NCI-H187 treated with DMSO at 0.1 percent for 48 hours (cell line): Measurements from ENCODE around the gene FGF4.

Source experiments
- DNase-seq: peaks from one replicate; lab custom pipeline; 2025; lab: John Stamatoyannopoulos, UW

The FGF4 gene

DNA sequence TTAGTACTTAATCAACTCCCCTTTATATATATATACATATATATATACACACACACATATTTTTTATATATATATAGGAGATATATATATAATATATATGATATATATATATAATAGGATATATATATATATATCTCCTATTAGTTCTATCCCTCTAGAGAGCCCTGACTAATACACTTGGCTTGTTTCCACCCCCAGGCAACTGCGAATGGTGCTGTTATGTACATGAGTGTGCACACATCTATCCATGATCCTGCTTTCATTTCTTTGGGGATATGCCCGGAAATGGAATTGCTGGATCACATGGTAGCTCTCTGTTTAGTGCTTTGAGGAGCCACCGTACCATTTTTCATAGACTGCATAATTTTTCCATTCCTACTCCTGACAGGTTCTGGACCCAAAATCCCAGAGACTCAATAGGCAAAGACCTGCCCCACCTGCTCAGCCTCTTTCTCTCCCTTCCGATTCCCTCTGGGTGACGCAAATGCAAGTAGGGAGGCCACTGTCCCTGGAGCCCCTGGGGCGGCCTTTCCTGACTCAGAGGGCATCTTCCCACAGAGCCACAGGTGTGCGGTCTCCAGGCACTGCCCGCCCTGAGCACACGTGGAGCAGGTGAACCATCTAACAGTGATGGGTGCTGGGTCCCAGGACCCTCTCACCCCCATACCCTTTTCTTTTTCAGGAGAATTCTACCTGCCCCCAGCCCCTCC, 32.1 kb upstream of the FGF4 start:
- DNase-seq = no peak

DNA sequence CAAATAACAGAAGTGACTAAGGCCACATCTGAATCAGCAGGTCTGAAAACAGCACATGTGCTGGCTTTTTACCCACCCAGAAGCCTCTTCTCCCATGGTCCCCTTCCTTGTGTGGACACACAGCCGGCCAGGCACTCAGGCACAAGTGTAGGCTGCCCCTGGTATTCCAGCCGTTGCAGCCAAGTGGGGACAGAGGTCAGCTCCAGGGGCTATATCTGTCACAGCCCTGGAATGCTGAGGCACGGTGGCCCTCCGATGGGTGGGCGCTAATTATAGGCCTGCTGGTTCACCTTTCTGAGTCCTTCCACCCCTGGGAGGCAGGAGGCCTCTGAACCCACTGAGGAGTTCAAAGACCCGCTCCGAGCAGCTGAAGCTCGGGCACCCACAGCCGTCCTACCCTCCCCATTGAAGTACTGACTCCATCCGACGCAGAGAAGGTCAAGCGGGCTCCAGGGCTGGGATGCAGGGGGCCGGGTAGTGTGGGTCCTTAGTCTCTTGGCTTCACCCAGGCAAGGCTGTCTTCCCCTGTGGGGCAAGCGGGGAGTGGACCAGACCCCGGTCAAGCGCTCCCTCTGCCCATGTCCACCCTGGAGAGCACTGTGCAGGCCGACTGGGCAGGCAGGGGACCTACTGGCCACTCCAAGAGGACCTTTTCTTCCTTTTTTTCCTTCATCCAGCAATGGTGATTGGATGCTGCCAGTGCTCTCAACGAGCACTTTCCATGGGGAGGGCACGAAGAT, 29.8 kb upstream of the FGF4 start:
- no peak for DNase-seq

DNA sequence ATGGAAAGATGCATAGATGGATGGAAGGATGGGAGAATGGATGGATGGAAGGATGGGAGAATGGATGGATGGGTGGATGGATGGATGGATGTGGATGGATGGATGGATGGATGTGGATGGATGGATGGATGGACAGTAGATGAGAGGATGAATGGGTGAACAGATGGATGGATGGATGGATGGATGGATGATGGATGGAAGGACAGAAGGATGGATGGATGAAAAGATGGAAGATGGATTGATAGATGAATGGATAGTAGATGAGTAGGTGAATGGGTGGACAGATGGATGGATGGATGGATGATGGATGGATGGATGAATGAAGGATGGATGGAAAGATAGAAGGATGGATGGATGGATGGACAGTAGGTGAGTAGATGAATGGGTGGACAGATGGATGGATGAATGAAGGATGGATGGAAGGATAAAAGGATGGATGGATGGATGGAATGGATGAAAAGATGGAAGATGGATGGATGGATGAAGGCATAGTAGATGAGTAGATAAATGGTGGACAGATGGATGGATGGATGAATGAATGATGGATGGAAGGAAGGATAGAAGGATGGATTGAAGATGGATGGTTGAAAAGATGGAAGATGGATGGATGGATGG, 28.6 kb upstream of the FGF4 start:
- no peak for DNase-seq

DNA sequence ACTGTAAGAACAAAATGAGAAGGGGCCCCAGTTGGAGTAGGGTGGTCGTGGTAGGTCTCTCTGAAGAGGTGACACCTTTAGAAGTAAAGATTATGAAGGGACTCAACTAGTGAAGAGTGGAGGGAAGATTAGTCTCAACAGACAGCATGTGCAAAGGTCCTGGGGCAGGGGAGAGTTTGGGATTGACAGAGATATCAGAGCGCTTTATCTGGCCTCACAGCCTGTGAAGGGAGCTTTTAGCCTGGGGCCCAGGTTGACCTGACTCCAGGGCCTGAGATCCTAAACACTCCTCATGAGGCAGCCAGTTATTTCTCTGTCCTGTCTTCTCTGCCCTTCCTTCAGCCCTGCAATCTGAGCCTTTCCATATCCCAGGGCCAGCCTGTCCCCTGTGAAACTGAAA, 27.9 kb upstream of the FGF4 start:
- no peak for DNase-seq

DNA sequence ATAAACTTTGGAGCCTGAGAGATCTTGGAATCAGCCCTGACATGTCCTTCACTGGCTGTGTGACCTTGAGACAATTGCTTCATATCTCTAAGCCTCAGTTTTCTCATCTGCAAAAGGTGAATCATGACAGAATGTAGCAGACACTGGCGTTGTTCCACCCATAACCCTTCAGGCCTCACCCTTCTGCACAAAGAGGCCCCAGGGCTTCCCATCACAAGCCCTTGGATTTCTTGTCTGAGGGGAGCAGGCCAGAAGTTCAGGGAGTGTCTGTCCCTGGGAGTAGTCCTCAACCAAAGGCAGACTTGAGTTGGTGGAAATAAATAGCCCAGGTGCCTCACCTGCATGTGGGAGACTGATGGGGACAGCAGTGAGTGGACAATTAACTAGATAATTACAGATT, 27.4 kb upstream of the FGF4 start:
- no peak for DNase-seq

DNA sequence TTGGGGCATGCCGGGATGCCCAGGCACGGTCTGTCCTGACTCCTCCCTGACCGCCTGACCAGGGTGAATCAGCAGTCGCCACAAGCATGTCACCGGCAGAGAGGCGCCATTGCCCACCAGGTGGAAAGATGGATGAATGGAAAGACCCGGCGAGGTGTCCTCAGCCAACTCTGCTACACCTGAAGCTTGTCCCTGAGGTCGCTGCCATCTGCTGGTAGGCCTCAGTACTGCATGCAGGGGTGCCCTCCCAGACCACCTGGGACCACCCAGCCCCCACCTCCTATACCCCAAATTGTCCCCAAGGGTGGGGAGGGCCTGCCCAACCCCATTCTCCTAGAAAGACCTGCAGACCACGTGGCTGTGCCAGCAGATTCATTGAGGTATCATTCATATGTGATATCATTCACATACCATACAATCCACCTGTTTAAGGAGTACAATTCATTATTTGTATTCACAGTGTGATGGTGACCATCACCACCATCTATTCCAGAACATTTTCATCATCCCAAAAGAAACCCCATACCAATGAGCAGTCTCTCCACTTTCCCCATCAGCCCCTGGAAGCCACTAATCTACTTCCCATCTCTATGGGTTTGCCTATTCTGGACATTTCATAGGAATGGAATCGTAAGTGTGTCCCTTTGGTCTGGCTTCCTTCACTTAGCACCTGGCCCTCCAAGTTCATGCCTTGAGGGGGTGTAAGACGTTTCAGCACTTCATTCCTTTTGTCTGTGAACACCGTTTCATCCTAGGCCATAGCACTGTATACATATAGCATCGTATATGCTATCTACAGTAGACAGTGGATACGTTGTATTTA, 26.6 kb upstream of the FGF4 start:
- DNase-seq = no peak

DNA sequence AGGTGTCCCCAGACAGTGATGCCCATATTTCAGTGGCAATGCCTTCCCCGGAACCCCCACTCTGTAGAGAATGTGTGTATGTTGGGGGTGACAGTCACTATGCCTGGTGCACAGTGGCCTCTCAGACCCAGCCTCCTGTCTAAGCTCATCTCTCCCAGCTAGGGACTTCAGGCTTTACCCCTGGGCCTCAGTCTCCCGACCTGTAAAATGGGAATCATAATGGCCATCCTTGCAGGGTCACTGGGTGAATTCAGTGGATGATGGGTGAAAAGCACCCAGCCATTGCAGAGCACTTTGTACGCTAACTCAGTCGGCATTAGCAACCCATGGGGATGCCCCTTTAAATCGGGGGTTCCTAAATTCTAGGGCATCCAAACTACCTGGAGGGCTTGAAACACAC, 25.1 kb upstream of the FGF4 start:
- no peak for DNase-seq

DNA sequence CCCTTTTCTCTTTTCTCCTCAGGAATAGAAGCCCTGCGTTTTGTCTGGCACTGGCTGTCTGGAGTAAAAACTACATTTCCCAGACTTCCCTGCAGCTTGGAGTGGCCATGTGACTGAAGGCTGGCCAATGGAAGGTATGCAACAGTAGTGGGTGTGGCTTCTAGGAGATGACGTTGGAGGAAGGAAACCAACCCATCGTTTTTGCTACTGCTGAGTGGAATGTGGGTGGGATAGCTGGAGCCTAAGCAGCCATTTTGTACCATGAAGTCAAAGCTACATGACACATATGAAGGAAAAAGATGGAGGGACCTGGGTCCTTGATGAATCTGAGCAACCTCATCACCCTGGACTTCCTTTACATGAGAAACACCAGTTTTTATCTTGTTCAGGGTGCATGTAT, 24.4 kb upstream of the FGF4 start:
- DNase-seq = no peak

DNA sequence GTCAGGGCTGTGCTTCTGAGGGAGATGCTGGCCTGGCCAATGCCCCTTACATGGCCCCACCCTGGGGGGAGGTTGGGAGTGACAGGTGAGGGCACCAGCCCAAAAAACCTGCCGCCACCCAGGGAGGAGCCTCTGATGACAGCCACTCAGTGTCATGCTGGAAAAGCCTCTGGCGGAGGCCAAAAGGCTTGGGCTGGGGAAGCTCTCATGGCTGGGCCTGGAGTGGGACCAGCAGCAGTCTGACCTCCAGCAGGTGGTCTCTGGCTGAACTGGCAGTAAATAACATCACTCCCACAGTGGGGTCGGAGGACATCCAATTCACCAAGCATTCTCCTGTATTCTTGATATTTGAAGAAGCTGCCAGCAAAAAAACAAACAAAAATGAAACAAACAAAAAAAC, 24.0 kb upstream of the FGF4 start:
- DNase-seq = no peak

DNA sequence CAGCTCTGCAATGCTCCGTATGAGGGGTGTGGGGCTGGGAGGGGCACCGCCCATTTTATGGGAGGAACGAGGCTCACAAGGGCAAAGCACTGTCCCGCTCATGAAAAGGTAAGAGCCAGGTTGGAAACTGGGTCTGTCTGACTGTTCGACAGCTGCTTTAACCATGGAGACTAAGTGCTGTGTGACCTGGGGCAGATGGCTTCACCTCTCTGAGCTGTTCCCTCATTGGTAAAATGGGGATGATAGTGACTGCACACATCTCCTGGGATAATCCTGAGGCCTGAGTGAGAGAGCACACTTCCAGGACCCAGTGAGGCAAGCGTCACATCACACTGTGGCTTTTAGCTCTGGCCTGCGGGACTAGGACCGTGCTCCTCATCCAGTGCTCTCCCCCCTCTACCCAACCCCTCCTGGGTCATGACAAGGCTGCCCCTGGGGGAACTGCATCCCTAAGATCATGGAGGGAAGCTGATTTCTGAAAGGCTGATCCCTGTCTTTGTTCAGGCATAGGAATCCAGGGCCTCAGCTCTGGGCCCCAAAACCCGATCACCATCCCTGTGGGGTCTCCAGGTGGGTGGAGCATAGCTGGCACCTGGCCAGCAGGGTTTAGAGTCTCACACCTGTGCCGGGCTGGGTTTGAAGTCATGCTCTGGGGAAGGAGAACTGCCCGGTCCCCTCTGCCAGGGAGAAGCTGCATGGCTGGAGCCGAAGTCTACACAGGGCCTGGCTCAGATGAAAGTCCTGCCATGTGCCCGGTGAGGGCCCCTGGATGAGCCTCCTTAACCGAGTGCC, 22.8 kb upstream of the FGF4 start:
- no peak for DNase-seq

DNA sequence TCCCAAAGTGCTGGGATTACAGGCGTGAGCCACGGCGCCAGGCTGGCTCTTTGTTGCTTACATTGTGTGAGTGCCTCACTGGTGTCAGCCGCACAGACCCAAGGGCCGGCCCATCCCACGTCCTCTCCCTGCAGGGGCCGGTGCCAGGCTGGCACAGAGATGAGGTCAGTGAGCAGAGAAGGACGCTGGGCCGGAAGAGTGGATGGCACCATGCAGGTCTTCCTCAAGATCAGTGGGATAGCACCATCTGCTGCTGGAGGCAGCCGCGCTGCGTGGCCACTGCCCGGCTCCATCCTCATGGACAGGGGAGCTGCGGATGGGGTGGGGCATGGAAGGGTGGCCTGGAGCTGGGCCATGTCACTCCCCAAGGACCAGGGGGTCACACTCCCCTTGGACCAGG, 22.0 kb upstream of the FGF4 start:
- DNase-seq = no peak

DNA sequence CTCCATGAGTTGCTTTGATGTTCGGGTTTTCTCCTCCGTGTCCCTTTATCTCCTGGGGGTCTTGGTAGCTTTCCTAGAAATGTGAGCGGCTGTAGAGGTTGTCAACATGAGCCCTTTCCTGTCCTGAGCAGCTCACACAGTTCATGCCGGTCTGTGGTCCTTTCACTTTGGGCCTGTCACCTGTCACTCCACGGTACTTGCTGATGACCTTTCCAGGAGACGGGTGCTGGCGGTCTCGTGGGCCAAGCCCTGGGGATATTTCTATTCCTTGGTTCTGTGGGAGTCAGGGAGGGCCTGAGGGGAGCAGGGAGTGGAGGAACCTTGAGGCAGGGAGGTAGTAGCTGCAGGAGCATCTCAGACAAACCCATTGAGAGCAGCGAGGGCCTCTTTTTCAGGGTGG, 20.9 kb upstream of the FGF4 start:
- no peak for DNase-seq

DNA sequence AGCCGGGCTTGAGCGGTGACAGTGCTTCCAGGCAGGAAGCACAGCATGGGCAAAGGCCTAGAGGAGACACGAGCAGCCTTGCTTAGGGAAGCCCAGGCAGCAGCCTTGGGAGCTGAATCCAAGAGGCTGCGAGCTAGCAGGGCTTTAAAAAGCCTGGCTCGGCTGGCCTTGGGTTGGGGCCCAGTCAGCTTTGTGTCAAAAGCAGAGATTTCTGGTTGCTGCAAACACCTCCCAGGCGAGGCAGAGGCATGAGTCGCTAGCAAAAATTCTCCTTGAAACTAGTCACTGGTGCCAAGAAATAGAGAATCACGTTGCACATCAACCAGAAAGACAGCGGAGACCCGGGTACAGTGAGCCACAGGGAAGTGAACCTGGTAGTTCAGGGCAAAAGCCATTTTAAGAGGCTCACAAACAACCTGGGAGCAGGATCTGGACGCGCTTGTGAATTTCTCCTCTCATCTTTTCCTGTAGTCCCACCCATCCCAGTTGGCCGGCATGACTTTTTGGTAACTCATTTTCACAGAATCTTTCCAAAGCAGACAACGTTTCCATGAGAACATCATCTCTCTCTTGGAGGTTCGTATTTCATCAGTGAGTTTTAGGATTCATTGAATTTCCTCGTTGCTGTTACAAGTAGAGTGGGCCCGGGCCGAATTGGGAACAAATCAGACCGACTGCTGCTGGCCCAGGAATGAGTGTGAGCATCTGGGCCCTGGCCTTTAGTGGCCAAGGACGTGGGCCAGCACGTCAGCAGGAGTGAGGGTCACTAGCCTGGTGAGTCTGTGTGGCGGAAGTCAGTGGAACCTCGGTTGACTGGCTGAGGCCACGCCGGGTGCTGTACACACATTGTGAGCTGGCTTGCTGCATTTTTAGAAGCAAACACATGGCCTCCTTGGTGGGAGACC, 16.4 kb upstream of the FGF4 start:
- DNase-seq = no peak

DNA sequence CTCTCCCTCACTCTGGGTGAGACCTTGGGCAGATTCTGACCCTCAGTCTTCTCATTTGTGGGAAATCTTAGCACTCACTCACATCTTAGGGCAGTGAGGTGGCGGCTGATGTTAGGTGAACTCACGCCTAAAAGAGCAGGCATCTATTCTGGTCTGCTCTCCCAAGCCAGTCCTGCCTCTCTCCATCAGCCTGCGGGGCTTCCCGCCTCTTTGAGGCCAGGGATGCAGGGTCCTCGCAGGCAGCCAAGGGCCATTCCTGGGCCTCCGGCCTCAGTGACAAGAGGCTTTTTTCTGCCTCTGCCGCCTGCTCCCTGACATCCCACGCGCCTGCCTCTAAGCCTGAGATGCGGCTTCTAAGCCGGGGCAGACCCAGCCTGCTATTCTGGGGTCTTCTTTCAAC, 13.8 kb upstream of the FGF4 start:
- no peak for DNase-seq

DNA sequence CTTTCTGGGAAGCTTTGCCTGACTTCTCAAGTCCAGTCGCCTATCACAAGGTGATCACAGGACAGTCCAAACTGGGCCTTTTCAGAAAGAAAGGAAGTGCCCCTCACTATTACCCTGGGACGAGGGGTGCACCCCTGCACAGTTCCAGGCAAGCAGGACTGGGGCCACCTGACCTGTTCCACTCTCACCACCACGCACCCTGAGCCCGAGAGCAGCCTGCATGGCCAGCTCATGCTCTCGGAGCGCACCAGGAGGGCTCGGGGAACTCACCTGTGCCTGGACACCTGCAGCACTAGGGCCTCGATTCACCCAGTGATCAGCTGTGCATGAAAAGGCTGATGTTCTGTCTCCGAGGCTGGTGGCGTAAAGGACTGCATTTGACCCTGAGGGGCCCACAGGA, 12.8 kb upstream of the FGF4 start:
- DNase-seq = no peak

DNA sequence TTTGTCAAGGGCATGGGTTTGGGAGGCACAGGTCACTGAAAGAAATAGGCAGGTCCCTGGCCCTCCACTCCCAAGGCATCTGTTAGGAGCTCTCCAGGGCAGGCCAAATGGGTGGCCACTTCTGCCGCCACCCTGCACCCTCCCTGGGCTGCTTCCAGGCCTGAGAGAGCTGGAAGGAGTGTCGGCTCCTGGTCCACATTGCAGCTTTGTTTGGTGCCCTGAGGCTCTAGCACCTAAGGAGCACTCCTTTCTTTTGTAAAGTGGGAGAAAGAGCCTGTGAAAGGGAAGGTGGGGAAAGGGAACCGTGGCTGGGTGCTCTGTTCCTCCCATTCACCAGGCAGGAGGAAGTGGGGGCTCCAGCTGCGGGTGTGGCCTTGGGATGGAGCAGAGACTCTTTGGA, 12.3 kb upstream of the FGF4 start:
- DNase-seq = no peak

DNA sequence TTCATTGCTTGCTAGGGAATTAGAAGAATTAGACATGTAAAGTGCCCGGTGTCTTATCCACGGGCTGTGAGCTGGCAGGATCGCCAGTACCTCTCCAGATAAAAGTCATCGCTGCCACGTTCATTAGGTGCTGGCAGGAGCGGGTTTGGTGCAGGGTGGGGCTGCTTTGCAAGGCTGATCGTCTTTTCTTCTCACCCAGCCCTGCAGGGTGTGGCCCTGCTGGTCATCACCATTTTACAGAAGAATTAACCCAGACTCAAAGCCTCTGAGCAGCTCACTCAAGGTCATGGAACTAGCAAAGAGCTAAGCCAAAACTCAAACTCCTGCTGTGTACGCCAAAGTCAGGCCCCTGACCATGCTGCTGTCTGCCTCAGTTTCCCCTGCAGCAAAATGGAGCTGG, 6.1 kb upstream of the FGF4 start:
- DNase-seq = no peak

DNA sequence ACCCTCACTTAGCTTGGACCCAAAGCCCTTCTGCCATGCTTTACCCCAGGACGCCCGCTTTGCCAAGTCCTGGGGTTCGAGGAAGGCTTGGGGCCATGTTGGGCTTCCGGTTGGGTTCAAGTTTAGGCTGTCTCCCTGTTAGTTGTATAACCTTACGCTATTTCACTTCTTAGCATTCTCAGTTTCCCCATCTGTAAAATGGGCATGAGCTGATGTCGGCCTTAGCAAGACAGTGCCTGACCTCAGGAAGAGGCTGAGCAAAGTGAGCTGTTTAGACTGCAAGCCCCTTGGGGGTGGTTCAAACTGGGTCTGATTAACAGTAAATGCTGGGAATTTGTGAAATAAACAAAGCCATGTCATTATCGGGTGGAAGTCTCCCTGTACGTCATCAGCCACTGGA, 3.2 kb upstream of the FGF4 start:
- no peak for DNase-seq

DNA sequence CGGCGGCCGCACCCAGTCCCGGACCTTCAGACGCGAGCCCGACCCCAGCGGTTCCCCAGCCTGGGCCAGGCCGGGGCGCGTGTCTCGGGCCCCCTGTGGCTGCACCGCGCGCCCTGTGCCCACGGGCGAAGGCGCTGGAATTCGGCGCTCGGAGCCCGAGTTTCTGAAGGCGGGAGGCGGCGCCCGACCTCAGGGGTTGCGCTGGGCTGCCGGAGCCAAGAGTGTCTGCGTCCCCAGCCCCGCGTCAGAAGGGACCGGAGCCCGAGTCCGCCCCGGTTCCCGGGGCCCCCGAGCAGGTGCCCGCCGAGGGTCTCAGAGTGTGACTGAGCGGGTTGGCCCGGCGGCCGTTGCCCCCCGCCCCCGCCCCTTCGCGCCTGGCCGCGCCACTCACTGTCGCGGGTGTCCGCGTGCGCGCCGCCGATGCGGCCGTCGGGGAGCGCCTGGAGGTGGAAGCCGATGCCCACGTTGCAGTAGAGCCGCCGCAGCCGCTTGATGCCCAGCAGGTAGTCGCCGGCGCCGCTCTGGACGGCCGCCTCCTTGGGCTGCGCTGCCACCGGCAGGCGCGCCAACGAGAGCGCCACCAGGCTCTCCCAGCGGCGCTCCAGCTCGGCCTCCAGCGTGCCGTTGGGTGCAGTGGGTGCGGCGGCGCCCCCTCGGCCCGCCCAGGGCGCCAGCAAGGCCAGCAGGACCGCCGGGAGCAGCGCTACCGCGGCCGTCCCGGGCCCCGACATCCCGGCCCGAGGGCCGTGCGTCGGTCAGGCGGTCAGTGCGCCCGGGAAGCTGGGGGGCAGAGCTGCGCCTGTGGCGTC, 583 bp downstream of the FGF4 start:
- no peak for DNase-seq
